ENCODE data around the gene GPRC5B. TPM values are rescaled to one million over a fixed set of nuclear protein-coding genes. Genes with fewer than 3 reads are reported as not detected.

Gene GPRC5B
- total and polyA plus RNA-seq, 2 of the 8 experiments (the other 6 are each of a cell fraction or from before 2014, with no cell fraction given) = 106 to 160 TPM

DNA sequence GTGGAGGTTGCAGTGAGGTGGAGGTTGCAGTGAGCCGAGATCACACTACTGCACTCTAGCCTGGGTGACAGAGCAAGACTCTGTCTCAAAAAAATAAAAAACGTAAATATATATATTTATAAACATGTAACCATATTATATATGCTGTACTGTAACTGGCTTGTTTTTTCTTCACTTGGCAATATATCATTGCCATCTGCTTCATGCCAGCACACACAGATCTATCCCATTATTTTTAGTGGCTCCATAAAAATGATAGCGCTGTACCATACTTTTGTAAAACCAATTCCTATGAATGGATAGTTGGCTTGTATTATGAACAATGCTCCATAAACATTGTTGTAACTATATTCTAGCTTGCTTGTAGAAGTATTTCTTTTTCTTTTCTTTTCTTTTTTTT, 49.5 kb downstream of the GPRC5B start:
- Histone ChIP-seq H2BK20ac (ENCODE audit: low read length) (no peak overlapping the region), H3K14ac (ENCODE audit: insufficient read length) (no peak overlapping the region), H2AK5ac (ENCODE audit: low read depth, low read length) (no peak overlapping the region), H2BK120ac (replicated peaks; ENCODE audit: low read depth, low read length) (no peak overlapping the region), H3K23me2 (ENCODE audit: low read depth, low read length) (peaks cover 2% of the 10 kb centered on the region; the same call in 1 of the 2 replicates), H4K8ac (ENCODE audit: extremely low read depth, insufficient read depth, low read length) (no peak overlapping the region), H3K27me3 (replicated peaks in 1 of 4; ENCODE audit: control insufficient read depth in 3 of 4, extremely low read depth in 1 of 4, insufficient read depth in 3 of 4, low read length in 3 of 4) (no peaks in the 10 kb centered on the region), H3K4me1 (replicated peaks in 1 of 4; ENCODE audit: control insufficient read depth in 3 of 4, insufficient read depth in 4 of 4, low read length in 3 of 4) (peaks cover 0 to 13% (median 6%) of the 10 kb centered on the region in 4 experiments; a peak in 6 of 7 replicates), H3K79me1 (ENCODE audit: low read depth, low read length) (no peaks in the 10 kb centered on the region), H4K20me1 (replicated peaks in 1 of 2; ENCODE audit: control insufficient read depth in 1 of 2, insufficient read depth in 2 of 2, low read length in 2 of 2) (no peaks in the 10 kb centered on the region), H3K79me2 (ENCODE audit: control insufficient read depth in 1 of 2, insufficient read depth in 2 of 2, low read length in 2 of 2) (no peaks in the 10 kb centered on the region), H4K5ac (ENCODE audit: insufficient read length, low read depth, low read length) (no peak overlapping the region), H3K4ac (replicated peaks; ENCODE audit: insufficient read length, low read depth, low read length) (no peak overlapping the region), H2BK15ac (ENCODE audit: low read length) (no peak overlapping the region), H3K4me3 (ENCODE audit: extremely low read depth in 1 of 4, insufficient read depth in 2 of 4, low read depth in 3 of 4, low read length in 4 of 4) (no peak overlapping the region), H3K4me2 (ENCODE audit: insufficient read depth in 1 of 2, low read depth in 2 of 2, low read length in 2 of 2) (no peak overlapping the region), H3K9me3 (ENCODE audit: insufficient read depth in 2 of 2, low read depth in 1 of 2, low read length in 1 of 2) (no peaks in the 10 kb centered on the region), H3K36me3 (ENCODE audit: control insufficient read depth in 2 of 4, insufficient read depth in 4 of 4, low read length in 3 of 4) (no peaks in the 10 kb centered on the region), H3K27ac (ENCODE audit: low read depth, low read length) (no peak overlapping the region), H3K23ac (ENCODE audit: insufficient read length) (no peak overlapping the region), H3K18ac (ENCODE audit: extremely low read depth, low read length) (no peak overlapping the region), H2BK5ac (ENCODE audit: low read depth, low read length) (no peak overlapping the region), H2BK12ac (ENCODE audit: low read depth, low read length) (no peak overlapping the region), H4K91ac (replicated peaks; ENCODE audit: insufficient read length, low read length) (no peak overlapping the region), H3K9ac (replicated peaks in 1 of 4; ENCODE audit: extremely low read depth in 1 of 4, low read depth in 3 of 4, low read length in 3 of 4) (no peak overlapping the region), H3K56ac (replicated peaks; ENCODE audit: insufficient read length, low read depth, low read length) (no peak overlapping the region), H2AFZ (ENCODE audit: low read length) (no peak overlapping the region)
- 93% methylated on average over 3 of the region's 3 CpGs; no CpG with 5 or more reads in 1 of the 2 experiments for WGBS, 2 experiments (ENCODE audit: extremely low coverage in 1 of 2, insufficient coverage in 1 of 2, insufficient read length in 1 of 2, insufficient replicate concordance in 2 of 2, low coverage in 1 of 2, low lambda C conversion rate in 2 of 2, missing lambda C conversion rate in 1 of 2)
- TF ChIP-seq HDAC2 (IDR thresholded peaks at IDR 0.05; ENCODE audit: borderline replicate concordance in 1 of 2, low read depth in 2 of 2, low read length in 2 of 2) (no peak), KDM4A (IDR thresholded peaks at IDR 0.05; ENCODE audit: low read depth, low read length, severe bottlenecking) (no peak), GTF2F1 (IDR thresholded peaks at IDR 0.05; ENCODE audit: borderline replicate concordance, low read depth, low read length) (no peak), CBX5 (IDR thresholded peaks at IDR 0.05; ENCODE audit: low read depth, low read length) (no peak), MAFK (IDR thresholded peaks at IDR 0.05; ENCODE audit: low read depth, low read length) (no peak), POU5F1 (IDR thresholded peaks at IDR 0.05; ENCODE audit: low read depth, low read length) (no peak), RFX5 (IDR thresholded peaks at IDR 0.05; ENCODE audit: borderline replicate concordance, low read depth, low read length) (no peak), BRCA1 (IDR thresholded peaks at IDR 0.05; ENCODE audit: low read depth, low read length) (no peak), TAF1 (IDR thresholded peaks at IDR 0.05; ENCODE audit: low read depth, low read length) (no peak)
- CTCF ChIA-PET (ENCODE audit: partially characterized antibody) = no interaction called here
- no peak for DNase-seq (ENCODE audit: low read depth in 1 of 2, low spot score in 2 of 2)
- POLR2A ChIA-PET (ENCODE audit: partially characterized antibody) = no interaction called here
- FAIRE-seq = no peak
